Measurements from ENCODE around the gene GPS1.

GRCh38 chr17:82025401-82026107, 26.1 kb upstream of the GPS1 start:
- TF ChIP-seq CTCF (IDR thresholded peaks at IDR 0.05) (no peak), POLR2AphosphoS5 (IDR thresholded peaks at IDR 0.05) (no peak), POLR2A (IDR thresholded peaks at IDR 0.05) (no peak)

All from suprapubic skin (tissue), 4 donors.